CD4-positive, alpha-beta T cell treated with Interleukin-21 for 1 hour (primary cell): ENCODE results near the gene METTL27.
A peak's percentile ranks its signal among the peaks of the same experiment; 100 is the strongest.
"Not testable (repeated sequence)": the region's sequence is repeated elsewhere in the genome, so short reads cannot be mapped to it uniquely, and the experiment has no call there.

Experiments
- DNase-seq: peaks from one replicate; pipeline ENCODE4 v3.0.0-alpha.2; 2020

METTL27 gene

DNA sequence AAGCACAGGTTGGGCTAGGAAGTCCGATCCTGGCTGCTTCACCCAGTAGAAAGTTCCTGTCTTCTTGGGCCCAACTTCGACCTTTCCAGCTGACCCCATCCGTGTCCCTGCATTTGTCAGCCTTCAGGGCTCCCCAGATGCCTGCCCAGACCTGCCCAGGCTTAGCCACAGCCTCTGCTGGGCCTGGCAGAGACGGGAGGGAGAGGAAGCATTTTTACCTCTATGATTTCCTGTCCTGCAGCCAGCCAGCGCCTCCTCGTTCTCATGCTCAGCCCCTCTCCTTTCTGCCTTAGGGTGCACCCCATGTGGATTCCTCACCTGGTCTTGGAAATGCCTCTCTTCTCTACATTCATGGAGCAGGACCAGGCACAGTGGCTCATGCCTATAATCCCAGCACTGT, 3.7 kb downstream of the METTL27 start:
- no peak for DNase-seq

DNA sequence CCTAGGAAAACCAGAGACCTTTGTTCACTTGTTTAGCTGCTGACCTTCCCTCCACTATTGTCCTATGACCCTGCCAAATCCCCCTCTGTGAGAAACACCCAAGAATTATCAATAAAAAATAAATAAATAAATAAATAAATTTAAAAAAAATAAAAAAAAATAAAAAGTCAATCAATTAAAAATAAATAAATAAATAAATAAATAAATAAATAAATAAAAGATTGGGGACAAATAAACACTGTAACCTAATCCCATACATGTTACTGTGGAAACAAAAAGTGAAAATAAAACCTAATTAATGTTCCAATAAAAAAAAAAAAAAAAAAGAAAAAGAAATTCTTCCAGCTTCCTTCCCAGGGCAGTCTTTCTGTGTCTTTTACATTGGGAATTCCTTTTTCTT, 5.1 kb downstream of the METTL27 start:
- DNase-seq: not testable (repeated sequence)

DNA sequence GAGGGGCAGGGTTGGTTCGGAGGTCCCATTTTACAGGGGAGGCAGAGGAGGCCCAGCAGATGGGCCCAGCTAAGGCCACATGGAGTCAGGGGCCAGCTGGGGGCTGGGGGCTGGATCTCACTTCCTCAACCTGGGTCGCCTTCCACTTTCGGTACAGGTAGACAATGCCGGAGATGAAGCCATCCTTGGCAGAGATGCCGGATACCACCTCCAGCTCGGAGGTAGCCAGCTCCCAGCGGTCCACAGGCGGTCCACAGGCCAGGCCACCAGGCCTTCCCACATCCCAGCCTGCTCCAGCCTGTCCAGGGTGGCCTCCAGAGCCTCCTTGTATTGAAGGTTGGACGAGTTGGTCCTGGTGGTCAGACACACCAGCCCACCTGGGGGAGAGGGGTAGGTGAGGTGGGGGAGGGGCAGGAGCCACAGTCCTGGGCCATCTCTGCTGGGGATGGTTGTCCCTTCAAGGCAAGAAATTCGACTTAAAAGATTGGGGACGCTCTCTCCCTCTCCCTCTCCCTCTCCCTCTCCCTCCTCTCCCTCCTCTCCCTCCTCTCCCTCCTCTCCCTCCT, 7.6 kb downstream of the METTL27 start:
- no peak for DNase-seq

DNA sequence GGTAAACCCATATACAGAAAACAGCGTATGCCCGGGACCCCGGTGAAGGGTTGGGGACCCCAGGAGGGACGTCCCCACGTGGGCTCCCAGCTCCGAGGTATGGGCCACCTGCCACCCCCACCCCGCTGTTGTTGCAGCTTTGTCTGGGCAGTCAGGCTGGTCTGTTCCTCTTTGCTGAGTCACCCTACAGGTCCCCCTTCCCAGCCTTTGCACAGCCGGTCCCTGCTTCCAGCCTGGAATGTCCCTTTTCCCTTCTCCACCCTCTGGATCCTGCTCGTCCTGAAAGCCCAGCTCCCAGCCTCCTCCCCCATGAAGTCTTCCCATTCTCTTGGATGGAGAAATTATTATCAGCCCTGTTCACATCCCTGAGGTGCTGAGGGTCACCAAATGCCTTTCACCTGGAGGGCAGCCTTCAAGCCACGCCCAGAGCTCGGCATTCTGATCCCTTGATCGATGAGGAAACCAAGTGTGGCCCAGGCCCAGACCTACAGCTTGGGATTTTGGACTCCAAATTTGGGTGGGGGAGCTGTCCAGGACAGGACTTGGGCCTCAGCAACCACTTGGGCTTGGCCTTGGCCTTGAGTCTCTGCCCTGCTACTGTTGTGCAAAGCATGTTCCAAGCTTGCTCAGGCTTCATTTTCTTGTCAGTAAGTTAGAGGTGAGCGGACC, 8.9 kb downstream of the METTL27 start:
- DNase-seq: no peak

DNA sequence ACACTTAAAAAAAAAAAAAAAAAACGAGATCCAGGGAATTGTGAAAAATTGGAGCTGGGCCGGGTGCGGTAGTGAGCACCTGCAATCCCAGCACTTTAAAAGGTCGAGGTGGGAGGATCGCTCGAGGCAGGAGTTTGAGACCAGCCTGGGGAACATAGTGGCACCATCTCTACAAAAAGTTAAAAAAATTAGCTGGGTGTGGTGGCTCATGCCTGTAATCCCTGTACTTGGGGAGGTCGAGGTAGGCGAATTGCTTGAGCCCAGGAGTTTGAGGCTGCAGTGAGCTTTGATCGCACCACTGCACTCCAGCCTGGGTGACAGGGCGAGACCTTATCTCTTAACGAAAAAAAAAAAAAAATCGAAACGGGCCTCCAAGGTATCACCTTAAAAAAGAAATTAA, 9.5 kb downstream of the METTL27 start:
- no peak for DNase-seq

DNA sequence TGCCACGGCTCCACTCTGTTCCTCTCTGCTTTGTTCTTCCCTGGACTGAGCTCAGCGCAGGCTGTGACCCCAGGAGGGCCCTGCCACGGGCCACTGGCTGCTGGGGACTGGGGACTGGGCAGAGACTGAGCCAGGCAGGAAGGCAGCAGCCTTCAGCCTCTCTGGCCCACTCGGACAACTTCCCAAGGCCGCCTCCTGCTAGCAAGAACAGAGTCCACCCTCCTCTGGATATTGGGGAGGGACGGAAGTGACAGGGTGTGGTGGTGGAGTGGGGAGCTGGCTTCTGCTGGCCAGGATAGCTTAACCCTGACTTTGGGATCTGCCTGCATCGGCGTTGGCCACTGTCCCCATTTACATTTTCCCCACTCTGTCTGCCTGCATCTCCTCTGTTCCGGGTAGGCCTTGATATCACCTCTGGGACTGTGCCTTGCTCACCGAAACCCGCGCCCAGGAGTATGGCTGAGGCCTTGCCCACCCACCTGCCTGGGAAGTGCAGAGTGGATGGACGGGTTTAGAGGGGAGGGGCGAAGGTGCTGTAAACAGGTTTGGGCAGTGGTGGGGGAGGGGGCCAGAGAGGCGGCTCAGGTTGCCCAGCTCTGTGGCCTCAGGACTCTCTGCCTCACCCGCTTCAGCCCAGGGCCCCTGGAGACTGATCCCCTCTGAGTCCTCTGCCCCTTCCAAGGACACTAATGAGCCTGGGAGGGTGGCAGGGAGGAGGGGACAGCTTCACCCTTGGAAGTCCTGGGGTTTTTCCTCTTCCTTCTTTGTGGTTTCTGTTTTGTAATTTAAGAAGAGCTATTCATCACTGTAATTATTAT, 10.3 kb downstream of the METTL27 start:
- DNase-seq: no peak

DNA sequence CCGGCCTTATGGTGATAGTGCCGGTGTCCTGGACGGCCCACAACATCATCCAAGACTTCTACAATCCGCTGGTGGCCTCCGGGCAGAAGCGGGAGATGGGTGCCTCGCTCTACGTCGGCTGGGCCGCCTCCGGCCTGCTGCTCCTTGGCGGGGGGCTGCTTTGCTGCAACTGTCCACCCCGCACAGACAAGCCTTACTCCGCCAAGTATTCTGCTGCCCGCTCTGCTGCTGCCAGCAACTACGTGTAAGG, 10.8 kb downstream of the METTL27 start:
- no peak for DNase-seq

DNA sequence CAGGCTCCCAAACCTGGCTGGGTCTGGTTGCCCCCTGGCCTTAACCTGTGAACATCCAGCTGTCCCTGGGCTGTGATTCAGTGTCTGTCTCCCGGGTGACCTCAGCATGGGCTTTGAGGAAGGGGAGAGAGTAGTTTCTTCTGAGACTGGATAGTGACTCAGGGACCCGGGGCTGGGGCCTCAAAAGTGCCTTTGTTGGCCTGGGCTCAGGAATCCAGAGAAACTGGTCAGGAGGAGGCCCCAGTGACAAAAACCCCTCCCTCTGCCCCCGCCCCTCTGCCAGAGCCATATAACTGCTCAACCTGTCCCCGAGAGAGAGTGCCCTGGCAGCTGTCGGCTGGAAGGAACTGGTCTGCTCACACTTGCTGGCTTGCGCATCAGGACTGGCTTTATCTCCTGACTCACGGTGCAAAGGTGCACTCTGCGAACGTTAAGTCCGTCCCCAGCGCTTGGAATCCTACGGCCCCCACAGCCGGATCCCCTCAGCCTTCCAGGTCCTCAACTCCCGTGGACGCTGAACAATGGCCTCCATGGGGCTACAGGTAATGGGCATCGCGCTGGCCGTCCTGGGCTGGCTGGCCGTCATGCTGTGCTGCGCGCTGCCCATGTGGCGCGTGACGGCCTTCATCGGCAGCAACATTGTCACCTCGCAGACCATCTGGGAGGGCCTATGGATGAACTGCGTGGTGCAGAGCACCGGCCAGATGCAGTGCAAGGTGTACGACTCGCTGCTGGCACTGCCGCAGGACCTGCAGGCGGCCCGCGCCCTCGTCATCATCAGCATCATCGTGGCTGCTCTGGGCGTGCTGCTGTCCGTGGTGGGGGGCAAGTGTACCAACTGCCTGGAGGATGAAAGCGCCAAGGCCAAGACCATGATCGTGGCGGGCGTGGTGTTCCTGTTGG, 11.4 kb downstream of the METTL27 start, which contains the start of gene CLDN4:
TSS of gene CLDN4 (plus strand) at position 316 of the 903 bp plus-strand sequence. CDS start at position 522, 206 bp downstream.
- no peak for DNase-seq

DNA sequence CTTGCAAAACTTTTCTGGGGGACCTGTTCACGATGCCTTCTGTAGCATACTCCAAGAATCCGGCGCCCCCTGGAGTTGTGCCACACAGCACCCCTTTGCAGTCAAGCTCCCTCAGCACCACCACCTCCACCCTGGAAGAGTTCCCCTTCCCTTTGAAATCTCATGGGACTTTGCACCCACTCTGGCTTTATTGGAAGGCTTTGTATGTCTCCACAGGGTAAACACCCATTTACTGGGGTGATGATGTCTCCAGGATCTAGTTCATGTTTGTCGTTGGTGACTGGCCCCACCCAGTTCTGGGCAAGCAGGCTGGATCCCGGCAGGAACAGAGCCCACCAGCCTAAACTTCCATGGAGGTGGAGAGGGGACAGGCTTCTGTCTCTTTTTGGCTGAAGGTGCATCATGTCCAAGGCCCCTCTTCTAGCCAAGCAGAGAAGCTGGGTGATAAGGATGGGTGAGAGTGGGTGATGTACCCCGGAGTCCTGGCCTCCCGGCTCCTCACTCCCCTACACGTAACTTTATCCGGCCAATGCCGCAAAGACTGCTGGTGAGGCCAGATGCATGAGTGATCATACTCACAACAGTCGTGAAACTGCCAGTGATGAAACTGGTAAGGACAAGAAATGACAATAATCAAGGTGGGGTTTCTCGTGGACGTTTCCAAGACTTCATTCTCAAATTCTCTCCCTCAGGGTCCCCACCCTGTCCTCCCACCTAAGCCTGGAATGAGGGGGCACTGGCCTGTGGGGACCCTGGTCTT, 12.2 kb downstream of the METTL27 start:
- no peak for DNase-seq

DNA sequence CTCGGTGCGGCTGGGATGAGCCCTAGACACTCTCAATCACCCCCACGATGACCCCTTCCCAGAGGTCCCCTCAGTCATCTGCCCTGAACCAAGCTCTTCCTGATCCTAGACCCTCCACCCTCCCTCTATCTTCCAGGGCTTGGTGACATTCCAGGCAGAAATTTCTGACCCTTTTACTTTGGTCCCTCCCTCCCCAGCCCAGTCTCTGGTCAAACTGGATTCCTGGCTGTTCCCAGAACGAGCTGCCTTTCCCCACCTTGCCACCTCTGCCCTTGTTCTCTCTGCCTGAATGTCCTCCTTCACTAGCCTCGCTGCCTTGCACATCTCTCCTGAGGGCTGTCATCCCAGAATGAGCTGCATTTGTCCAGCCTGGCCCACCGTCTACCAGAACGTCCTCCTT, 12.8 kb downstream of the METTL27 start:
- no peak for DNase-seq

DNA sequence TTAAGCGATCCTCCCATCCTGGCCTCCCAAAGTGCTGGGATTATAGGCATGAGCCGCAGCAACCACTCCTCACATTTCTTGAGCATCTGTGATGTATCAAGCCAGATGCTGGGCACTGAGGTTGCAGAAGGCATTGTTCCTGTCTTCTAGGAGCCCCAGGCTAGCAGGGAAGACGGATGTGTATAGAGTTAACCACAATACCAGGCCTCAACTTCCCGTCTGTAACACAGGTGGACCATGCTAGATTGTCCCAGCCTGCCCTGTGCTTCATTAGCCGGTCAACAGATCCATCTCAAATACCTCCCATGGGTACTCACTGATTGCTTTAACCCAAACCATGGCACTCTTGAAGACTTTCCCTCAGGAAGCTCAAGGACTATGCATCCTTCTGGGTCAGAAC, 13.3 kb downstream of the METTL27 start:
- no peak for DNase-seq

DNA sequence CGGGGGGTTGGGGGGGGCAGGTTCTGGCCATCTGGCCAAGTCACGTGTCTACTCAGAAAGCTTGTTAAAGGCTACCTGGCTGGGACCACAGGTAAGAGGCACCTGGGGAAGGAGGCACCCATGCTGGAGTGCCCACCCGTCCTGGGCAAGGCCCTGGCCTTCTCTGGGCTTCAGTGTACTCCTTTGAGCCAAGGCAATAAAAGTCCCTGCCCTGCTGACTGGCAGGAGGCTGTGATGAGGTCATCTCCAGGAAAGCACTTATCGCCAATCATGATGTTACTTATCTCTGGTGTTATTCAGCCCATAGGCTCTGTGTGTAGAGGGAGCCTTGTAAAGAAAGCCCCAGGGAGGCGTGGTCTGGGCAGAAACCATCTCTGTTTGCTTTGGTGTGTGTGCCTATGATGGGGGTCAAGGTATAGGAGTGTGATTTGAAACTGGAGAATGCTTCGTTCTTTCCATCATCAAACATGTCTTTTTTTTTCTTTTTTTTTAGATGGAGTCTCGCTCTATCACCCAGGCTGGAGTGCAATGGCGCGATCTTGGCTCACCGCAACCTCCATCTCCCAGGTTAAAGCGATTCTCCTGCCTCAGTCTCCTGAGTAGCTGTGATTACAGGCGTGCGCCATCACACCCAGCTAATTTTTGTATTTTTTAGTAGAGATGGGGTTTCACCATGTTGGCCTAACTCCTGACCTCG, 14.1 kb downstream of the METTL27 start:
- peak; percentile 30 for DNase-seq

DNA sequence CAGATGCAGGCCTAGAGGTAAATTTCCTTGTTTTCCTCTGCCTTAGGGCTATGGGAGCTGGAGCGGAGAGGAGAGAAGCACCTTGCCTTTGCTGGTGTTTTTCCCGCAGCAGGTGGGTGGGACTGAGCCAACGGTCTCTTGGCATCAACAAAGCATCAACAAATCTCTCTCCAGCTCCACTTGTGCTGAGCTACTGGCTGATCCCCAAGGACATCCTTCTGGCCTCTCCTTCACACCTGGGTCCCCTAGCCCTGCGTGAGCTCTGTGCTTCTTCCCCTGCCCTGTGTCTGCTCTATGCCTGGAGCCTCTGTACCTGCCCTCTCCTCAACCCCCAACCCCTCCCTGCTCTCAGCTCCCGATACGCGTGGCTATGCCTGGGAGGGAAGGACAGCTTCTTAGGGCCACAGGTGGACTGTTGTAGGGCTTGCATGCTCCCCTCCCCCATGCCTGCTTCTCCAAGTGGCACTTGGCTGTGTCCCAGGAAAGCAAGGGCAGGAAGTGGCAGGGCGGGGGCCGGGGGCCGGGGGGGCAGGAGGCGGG, 14.7 kb downstream of the METTL27 start:
- peak; percentile 7 for DNase-seq

DNA sequence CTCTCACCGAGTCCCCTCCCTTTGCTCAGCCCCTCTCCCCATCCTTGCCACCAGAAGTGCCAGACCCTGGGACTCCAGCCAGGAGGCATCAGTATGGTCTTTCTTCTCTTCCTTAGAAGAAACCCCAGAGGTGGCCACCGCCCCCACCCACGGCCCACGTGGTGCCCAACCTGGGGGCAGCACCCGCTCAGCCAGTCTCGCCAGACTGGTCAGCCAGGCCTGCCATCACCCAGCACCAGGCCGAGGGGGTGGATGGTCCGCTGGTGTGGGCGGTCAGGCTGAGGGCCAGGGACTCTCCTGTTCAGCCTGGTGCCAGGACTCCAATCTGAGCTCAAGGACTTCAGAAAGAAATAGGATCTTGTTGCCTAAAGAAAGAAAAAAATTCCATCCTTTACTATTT, 17.3 kb downstream of the METTL27 start:
- DNase-seq: no peak

DNA sequence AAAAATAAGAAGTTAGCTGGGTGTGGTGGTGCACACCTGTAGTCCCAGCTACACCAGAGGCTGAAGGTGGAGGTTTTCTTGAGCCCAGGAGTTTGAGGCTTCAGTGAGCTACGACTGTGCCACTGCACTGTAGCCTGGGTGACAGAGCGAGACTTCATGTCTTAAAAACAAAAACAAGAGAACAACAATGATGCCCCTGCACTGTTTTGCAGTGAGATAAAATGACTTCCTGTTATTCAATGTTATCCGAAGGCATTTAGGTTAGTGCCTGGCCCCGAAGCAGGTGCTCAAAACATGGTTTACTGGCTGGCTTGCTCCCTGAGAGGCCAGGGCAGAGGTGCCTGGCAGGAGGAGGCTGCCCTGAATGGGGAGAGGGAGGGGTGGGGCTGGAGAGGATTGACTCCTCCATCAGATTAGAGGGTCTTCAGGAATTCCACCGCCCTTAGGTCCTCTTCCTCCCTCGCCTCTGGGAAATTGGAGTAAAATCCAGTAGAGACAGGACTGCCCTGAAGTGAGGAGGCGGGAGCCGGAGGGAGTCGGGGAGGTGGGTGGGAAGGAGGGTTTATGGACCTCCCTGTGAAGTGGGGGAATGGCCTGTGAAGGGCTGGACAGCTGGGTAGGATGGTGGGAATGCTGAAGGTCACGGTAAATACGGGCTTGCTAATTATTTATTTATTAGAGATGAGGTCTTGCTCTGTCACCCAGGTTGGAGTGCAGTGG, 18.3 kb downstream of the METTL27 start:
- DNase-seq: no peak

DNA sequence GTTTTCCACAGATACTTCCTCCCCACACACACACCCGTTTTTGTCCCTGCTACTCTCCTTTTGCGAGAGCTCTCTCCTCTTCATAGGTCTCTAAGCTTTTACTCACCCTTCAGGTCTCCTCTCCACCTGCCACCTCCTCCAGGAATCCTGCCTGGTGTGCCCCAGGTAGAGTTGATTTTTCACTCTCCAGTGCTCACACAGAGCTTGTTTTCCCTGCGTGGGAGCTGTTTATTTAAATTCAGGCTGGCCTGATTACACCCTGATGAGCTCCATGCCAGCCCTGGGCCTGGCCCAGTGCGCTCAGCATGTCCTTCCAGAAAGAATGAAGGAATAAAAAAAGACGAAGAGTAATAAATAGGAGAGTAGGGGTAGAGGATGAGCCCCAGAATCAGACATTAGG, 19.1 kb downstream of the METTL27 start:
- no peak for DNase-seq

DNA sequence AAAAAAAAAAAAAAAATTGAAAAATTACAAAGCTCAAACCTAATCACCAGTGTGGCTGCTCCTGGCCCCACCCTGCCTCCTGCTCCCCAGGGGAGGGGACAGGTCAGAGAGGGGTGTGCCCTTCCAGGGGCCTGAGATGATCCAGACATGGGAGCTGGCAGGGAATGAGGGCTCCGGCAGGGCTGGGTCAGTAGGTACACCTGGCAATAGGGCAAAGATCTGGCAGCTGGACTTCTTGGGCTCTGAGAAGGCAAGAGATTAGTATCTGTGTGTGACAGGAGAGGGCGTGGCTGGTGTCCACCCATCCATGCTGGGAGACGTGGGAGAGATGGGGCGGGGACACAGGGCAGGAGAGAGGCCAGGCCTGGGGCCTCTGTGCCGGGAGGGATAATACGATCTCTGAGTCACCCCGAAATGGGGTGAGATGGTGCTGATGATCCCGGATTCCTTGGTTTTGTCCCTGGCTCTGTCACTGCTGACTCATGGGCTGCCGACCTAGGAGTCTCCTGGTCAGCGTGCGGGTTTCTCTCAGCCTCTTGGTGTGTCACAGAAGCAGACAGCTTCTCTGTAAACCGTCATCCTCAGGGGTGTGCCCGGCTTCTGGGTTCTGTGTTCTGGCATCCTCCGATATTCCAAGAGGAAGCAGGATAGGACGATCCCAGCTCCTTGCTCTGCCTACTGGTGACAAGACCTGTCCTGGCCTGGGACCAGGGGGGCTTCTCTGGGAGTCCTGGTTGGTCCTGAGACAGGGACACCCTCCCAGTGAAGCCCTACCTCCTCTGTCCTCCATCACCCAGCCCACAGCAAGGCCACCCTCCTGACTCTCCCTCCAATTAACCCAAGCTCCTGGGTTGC, 19.8 kb downstream of the METTL27 start:
- no peak for DNase-seq

DNA sequence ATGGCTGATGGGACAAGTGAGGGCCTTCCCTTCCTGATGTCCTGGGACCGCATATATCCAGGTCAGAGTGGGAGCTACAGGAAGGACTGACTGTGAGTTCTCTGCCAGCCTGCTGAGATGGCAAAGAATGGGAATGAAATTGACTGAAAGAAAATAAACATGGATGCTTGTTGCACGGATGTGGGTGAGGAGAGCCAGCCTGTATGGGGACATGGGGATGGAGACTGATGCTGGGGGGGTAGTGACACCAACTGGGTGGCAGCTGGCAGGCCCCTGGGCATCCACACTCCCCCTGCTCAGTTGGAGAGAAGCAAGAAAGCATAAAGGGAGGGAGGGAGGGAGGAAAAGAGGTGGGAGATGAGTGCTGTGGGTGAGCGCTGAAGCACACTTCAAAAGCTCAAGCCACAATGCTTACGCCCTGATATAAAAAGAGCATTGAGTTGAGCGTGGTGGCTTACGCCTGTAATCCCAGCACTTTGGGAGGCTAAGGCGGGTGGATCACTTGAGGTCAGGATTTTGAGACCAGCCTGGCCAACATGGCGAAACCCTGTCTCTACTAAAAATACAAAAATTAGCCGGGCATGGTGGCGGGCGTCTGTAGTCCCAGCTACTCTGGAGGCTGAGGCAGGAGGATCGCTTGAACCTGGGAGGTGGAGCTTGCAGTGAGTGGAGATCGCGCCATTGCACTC, 20.6 kb downstream of the METTL27 start:
- DNase-seq: not testable (repeated sequence)

DNA sequence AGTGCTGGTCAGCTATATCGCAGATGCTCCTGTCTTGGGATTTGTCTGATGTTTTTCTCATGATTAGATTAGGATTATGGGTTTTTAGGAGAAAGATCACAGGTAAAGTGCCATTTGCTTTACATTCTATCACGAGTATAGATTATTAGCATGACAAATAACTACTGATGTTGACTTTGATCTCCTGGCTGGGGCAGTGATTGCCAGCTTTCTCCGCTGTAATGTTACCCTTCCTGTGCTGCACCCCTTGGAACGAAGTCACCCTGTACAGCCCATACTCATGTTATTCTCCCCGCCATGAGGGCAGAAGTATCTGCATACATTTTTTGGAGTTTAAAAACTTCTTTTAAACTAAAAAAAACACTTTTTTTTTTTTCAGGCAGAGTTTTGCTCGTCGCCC, 22.3 kb downstream of the METTL27 start:
- no peak for DNase-seq
